Posterior vena cava (tissue), 2 donors: ENCODE measurements around the gene TBCEL. TPM values are rescaled to one million over a fixed set of nuclear protein-coding genes. Genes with fewer than 3 reads are reported as not detected.

Source experiments
- DNase-seq: peaks from one replicate; pipeline ENCODE4 v3.0.0-alpha.2; 2020; ENCODE audit warnings: low spot score
- intact Hi-C, 2 donors: fragments of 100-400 bp; cut with DNase I; formaldehyde crosslinking; loops; one replicate each; pipeline versions ENCODE4 v1.14.1 to v1.14.2; 2022 to 2023
- total RNA-seq, 2 donors: library from RNA; stranded (reverse); fragmentation: NEBNext Ultra II Directional; extraction: Animal tissue kit (Norgen Biotek cat#: 25700); gene quantifications; one replicate each; pipeline ENCODE4 v1.2.1, GENCODE V29; 2021
- donor health status: DM: yes; HTN: yes; CAD: no.
- donor health status: DM: yes; HTN: yes; CAD: no.

Gene TBCEL
- total RNA-seq, 2 donors from 2014 or later = 30.8 to 32.7 TPM

GRCh38 chr11:121123496-121124069 lies 99.7 kb downstream of the TBCEL start:
- DNase-seq = no peak
- intact Hi-C loops = no loop called here

- no peak for DNase-seq
- intact Hi-C loops = loop anchor here in 1 of 2 donors (2.0 kb wide), 1 partner anchor 23 kb away; no protein-coding TSS in a partner anchor
Observed at GRCh38 chr11:121127809-121128208, 103.9 kb downstream of the TBCEL start.

DNA sequence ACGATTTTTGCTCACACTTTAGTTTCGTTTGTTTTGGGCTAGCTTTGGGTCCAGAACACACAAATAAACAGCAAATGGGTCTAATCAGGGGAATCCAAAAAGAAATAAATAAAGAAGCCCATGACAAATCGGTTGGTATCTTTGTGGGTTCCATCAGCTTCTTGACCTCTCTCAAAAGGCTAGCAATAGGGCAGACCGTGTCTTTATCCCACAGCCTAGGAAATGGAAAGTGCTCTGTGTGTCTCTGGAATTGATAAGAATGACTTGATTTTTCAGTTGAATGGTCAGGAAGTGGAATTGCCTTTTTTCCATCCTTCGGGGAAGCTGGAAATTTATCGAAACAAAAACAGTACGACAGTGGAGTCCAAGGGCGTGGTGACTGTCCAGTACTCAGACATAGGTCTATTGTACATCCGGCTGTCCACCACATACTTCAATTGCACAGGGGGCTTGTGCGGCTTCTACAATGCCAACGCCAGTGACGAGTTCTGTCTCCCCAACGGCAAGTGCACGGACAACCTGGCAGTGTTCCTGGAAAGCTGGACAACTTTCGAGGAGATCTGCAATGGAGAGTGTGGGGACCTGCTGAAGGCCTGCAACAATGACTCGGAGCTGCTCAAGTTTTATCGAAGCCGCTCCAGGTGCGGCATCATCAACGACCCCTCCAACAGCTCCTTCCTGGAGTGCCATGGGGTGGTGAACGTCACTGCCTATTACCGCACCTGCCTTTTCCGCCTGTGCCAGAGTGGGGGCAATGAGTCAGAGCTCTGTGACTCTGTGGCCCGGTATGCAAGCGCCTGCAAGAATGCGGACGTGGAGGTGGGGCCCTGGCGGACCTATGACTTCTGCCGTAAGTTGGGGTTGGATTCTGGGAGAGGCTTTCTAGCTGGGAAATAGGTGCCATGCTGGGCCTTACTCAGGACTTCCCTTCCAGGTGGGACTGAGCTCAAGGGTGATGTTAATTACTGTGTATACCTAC lies 105.7 kb downstream of the TBCEL start:
- DNase-seq = no peak
- intact Hi-C loops = loop anchor here in 1 of 2 donors (2.0 kb wide), 1 partner anchor 25 kb away; no protein-coding TSS in a partner anchor

DNA sequence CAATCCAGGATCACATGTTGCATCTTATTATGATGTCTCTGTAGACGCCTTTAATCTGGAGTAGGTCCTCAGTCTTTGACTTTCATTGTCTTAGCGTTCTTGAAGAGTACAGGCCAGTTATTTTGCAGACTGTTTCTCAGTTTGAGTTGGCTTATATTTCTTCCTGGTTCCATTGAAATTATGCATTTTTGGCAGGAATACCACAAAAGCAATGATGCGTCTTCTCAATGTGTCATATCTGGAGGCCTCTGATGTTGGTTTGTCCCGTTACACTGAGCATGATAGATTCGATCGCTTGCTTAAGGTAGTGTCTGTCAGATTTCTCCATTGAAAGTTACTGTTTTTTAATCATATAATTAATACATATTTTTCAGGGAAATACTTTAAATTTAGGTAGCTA lies 107.8 kb downstream of the TBCEL start:
- intact Hi-C loops = no loop called here
- DNase-seq = no peak

- DNase-seq = no peak
- intact Hi-C loops = no loop called here
Observed at GRCh38 chr11:121132211-121132976, 108.5 kb downstream of the TBCEL start.

DNA sequence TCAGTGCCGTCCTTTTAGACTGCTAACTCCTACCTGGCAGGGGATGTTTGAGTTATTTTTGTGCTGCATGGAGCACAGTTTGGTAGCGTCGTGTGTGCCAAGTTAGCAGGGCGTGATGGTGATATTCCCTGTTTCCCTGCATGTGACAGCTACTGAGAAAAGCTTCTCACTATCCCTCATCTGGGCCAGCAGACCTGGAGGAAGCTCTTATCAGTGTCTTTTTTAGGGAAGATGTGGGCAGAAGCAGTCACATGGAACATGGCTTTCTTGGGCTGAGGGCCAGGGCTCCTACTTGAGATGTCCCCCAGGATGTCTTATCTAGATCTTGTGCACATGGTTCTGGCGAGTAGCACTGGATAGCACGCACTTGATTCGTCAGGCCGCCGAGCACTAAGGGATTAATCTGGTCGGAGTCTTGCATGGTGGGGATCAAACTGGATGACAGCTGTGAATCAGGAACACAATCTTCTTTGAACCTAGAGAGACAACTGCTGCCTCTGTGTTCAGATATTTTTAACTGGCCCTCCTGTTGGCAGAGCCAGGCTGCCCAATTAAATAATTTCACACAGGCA lies 110.9 kb downstream of the TBCEL start:
- DNase-seq = no peak
- intact Hi-C loops = no loop called here

DNA sequence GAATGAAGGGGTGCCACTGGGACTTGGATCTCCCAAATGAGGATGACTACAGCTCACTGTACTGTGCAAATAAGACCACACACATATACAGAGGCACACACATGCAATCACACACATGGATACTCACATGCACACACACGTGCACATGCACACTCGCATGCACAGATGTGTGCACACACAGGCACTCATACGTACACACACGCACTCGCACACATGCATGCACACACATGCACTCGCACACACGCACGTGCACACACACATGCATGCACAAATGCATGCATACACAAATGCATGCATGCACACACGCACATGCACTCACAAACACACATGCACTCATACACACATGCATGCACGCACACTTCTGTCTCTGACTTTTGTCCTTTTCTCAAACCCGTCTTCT lies 113.1 kb downstream of the TBCEL start:
- no peak for DNase-seq

DNA sequence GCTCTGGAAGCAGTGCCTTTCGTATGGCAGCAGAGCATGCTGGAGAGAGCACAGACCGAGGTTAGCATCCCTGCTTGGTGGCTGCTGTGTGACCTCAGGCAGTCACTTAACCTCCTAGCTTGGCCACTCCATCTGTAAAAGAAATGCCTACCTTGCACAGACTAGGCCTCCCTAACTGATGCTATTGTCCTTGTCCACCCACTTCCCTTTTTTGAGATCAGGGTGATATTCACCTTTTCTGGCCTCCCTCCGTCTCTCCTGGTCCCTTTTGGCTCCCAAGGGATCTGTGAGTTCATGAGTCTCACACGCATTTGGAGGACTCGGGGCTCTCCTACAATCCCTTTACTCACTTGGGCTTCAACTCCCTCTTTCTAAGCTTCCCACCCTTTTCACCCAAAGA lies 114.4 kb downstream of the TBCEL start:
- intact Hi-C loops = no loop called here

More for the DNA sequence above, 113.1 kb downstream of the TBCEL start:
- intact Hi-C loops = no loop called here

DNA sequence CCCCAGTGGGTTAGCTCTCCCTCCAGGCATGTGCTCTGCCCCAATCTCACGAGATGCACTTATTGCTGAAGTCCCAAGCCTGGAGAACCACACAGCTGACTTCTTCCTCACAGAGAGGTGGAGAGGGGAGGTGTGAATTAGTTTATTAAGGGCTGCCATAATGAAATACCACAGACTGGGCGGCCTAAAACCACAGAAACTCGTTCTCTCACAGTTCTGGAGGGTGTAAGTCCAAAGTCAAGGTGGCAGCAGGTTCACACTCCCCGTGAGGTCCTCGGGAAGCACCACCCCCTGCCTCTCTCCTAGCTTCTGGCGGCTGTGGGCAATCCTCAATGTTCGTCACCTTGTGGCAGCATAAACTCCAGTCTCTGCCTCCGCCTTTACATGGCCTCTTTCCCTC lies 116.5 kb downstream of the TBCEL start:
- intact Hi-C loops = no loop called here
- DNase-seq = no peak

More for the DNA sequence above, 114.4 kb downstream of the TBCEL start:
- DNase-seq = no peak

Other genes with a start within 250 kb of the TBCEL start
- gene TECTA, start 77.1 kb downstream of the TBCEL start, total RNA-seq = under 1 TPM; 0.62 to 0.83 TPM